HEK293 (cell line): Measurements from ENCODE around the gene MXRA5.

Experiments used
- BCL11B ChIP-seq: fragments of 450-650 bp; formaldehyde crosslinking; IDR thresholded peaks from 2 replicates; pipeline ENCODE4 v1.5.1; 2016; ENCODE audit warnings: low read depth, missing biosample characterization, missing genetic modification characterization
- ZNF146 ChIP-seq: fragments of 450-650 bp; formaldehyde crosslinking; IDR thresholded peaks from 2 replicates; pipeline ENCODE4 v1.5.1; 2016; ENCODE audit warnings: missing biosample characterization, missing genetic modification characterization
- ZNF626 ChIP-seq: fragments of 450-650 bp; sonication (Bioruptor Pico); formaldehyde crosslinking; IDR thresholded peaks from 2 replicates; pipeline ENCODE4 v1.5.1; 2018; ENCODE audit warnings: missing biosample characterization, missing genetic modification characterization, inconsistent platforms
- ZNF654 ChIP-seq: fragments of 450-650 bp; formaldehyde crosslinking; IDR thresholded peaks from 2 replicates; pipeline ENCODE4 v1.5.1; 2016; ENCODE audit warnings: low read depth, missing biosample characterization, missing genetic modification characterization
- ZNF747 ChIP-seq: fragments of 450-650 bp; formaldehyde crosslinking; IDR thresholded peaks from 2 replicates; pipeline ENCODE4 v1.5.1; 2016; ENCODE audit warnings: missing biosample characterization, missing genetic modification characterization
- TF ChIP-seq, protein P1 (sequence below): fragments of 450-650 bp; formaldehyde crosslinking; IDR thresholded peaks from 2 replicates; pipeline ENCODE4 v1.5.1; 2016; ENCODE audit warnings: missing biosample characterization, missing genetic modification characterization
- TF ChIP-seq, protein P2 (sequence below): fragments of 450-650 bp; formaldehyde crosslinking; optimal IDR thresholded peaks from 2 replicates; pipeline ENCODE3; 2016; ENCODE audit warnings: missing biosample characterization, mild to moderate bottlenecking, missing genetic modification characterization
- TF ChIP-seq, protein P3 (sequence below): fragments of 450-650 bp; formaldehyde crosslinking; IDR thresholded peaks from 2 replicates; pipeline ENCODE4 v1.5.1; 2016; ENCODE audit warnings: missing biosample characterization, missing genetic modification characterization

DNA sequence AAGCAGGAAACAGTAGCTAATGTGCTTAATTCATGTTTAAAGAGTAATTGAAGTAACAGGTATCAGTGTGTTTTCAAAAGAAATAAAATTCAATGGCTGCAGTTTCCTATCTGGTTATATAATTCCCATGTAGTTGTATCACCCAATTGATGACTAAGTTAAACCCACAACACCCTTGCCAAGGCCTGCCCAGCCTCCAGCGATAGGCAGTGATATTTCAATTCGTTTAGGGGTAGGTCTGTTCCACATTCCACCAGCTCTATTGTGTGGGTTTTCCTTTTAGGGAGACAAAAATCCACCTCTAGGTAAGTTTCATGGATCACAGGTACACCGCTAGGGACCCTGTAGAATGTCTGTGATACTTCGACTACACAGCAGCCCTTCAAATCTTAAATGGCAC is 24.7 kb upstream of the MXRA5 start:
- TF ChIP-seq ZNF654 (tag by site-specific recombination) (no peak), ZNF146 (tag by site-specific recombination) (no peak), BCL11B (no peak), ZNF626 (no peak), ZNF747 (tag by site-specific recombination) (no peak)
- TF ChIP-seq, protein P1, sequence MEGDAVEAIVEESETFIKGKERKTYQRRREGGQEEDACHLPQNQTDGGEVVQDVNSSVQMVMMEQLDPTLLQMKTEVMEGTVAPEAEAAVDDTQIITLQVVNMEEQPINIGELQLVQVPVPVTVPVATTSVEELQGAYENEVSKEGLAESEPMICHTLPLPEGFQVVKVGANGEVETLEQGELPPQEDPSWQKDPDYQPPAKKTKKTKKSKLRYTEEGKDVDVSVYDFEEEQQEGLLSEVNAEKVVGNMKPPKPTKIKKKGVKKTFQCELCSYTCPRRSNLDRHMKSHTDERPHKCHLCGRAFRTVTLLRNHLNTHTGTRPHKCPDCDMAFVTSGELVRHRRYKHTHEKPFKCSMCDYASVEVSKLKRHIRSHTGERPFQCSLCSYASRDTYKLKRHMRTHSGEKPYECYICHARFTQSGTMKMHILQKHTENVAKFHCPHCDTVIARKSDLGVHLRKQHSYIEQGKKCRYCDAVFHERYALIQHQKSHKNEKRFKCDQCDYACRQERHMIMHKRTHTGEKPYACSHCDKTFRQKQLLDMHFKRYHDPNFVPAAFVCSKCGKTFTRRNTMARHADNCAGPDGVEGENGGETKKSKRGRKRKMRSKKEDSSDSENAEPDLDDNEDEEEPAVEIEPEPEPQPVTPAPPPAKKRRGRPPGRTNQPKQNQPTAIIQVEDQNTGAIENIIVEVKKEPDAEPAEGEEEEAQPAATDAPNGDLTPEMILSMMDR (tag by site-specific recombination) = no peak
- TF ChIP-seq, protein P2, sequence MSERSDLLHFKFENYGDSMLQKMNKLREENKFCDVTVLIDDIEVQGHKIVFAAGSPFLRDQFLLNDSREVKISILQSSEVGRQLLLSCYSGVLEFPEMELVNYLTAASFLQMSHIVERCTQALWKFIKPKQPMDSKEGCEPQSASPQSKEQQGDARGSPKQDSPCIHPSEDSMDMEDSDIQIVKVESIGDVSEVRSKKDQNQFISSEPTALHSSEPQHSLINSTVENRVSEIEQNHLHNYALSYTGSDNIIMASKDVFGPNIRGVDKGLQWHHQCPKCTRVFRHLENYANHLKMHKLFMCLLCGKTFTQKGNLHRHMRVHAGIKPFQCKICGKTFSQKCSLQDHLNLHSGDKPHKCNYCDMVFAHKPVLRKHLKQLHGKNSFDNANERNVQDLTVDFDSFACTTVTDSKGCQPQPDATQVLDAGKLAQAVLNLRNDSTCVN (tag by site-specific recombination) = no peak
- TF ChIP-seq, protein P3, sequence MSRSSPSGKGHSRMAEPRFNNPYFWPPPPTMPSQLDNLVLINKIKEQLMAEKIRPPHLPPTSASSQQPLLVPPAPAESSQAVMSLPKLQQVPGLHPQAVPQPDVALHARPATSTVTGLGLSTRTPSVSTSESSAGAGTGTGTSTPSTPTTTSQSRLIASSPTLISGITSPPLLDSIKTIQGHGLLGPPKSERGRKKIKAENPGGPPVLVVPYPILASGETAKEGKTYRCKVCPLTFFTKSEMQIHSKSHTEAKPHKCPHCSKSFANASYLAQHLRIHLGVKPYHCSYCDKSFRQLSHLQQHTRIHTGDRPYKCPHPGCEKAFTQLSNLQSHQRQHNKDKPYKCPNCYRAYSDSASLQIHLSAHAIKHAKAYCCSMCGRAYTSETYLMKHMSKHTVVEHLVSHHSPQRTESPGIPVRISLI (tag by site-specific recombination) = no peak
